HepG2 (cell line): ENCODE data around the gene NRN1L. TPM values are rescaled to one million over a fixed set of nuclear protein-coding genes. Genes with fewer than 3 reads are reported as not detected.

ENCODE experiments used
- ASH2L ChIP-seq: fragments of 300-600, 200-600 bp; sonication (generic); IDR thresholded peaks from 2 replicates; pipeline ENCODE4 v1.7.0; 2017; ENCODE audit warnings: low read depth, mild to moderate bottlenecking, moderate library complexity, mixed read lengths, low read length; ENCODE audit not compliant: insufficient read length
- HES4 ChIP-seq: sonication (generic); formaldehyde crosslinking; IDR thresholded peaks from 2 replicates; pipeline ENCODE4 v1.9.0; 2021; ENCODE audit warnings: mild to moderate bottlenecking, missing genetic modification reagents, borderline replicate concordance
- KAT7 ChIP-seq: IDR thresholded peaks from 2 replicates; pipeline ENCODE4 v1.6.1; 2018; ENCODE audit warnings: borderline replicate concordance, missing compliant biosample characterization
- KLF15 ChIP-seq: sonication (generic); formaldehyde crosslinking; IDR thresholded peaks from 2 replicates; pipeline ENCODE4 v1.8.1; 2023; ENCODE audit warnings: borderline replicate concordance, mild to moderate bottlenecking, inconsistent platforms, missing genetic modification reagents, mixed read lengths
- MYC ChIP-seq: sonication (generic); formaldehyde crosslinking; IDR thresholded peaks from 2 replicates; pipeline ENCODE4 v1.9.0; 2021; ENCODE audit warnings: missing genetic modification reagents, borderline replicate concordance
- NCOA1 ChIP-seq: sonication (generic); formaldehyde crosslinking; IDR thresholded peaks from 2 replicates; pipeline ENCODE4 v1.9.0; 2021; ENCODE audit warnings: missing genetic modification reagents
- NFKBIZ ChIP-seq: IDR thresholded peaks from 2 replicates; pipeline ENCODE4 v1.6.1; 2018; ENCODE audit warnings: missing genetic modification reagents, missing compliant biosample characterization
- NONO ChIP-seq, 2 experiments: fragments of 450-650 bp in 1 of 2; sonication (generic) in 1 of 2; formaldehyde crosslinking in 1 of 2; IDR thresholded peaks in 1 of 2; conservative IDR thresholded peaks in 1 of 2; 2 replicates each; pipeline versions ENCODE4 v1.6.1 to v1.8.0; 2017 to 2022; ENCODE audit warnings: mild to moderate bottlenecking in 1 of 2, missing genetic modification reagents in 1 of 2, moderate library complexity in 1 of 2
- SAFB2 ChIP-seq: sonication (generic); formaldehyde crosslinking; IDR thresholded peaks from 2 replicates; pipeline ENCODE4 v1.5.1; 2020; ENCODE audit warnings: missing genetic modification reagents, low read depth, mild to moderate bottlenecking, borderline replicate concordance
- SALL2 ChIP-seq: sonication (generic); formaldehyde crosslinking; IDR thresholded peaks from 2 replicates; pipeline ENCODE4 v1.8.1; 2023; ENCODE audit warnings: mild to moderate bottlenecking, missing genetic modification reagents, inconsistent platforms
- SOX6 ChIP-seq, 2 experiments: fragments of 450-650 bp in 1 of 2; sonication (generic) in 1 of 2; formaldehyde crosslinking in 1 of 2; IDR thresholded peaks; 2 replicates each; pipeline versions ENCODE4 v1.4.0 to v1.6.1; 2017 to 2020; ENCODE audit warnings: antibody characterized with exemption in 1 of 2, mild to moderate bottlenecking in 1 of 2, missing genetic modification reagents in 1 of 2
- YEATS4 ChIP-seq: sonication (generic); formaldehyde crosslinking; IDR thresholded peaks from 2 replicates; pipeline ENCODE4 v1.4.0; 2020; ENCODE audit warnings: missing genetic modification reagents, borderline replicate concordance
- ZNF354B ChIP-seq: sonication (generic); formaldehyde crosslinking; IDR thresholded peaks from 2 replicates; pipeline ENCODE4 v1.8.0; 2022; ENCODE audit warnings: mild to moderate bottlenecking, missing genetic modification reagents
- ZNF468 ChIP-seq: sonication (generic); formaldehyde crosslinking; IDR thresholded peaks from 2 replicates; pipeline ENCODE4 v1.8.0; 2022; ENCODE audit warnings: mild to moderate bottlenecking, moderate library complexity, missing genetic modification reagents
- ZNF557 ChIP-seq: sonication (generic); formaldehyde crosslinking; IDR thresholded peaks from 2 replicates; pipeline ENCODE4 v1.4.0; 2020; ENCODE audit warnings: missing genetic modification reagents
- ZNF567 ChIP-seq: sonication (generic); formaldehyde crosslinking; IDR thresholded peaks from 2 replicates; pipeline ENCODE4 v1.8.1; 2023; ENCODE audit warnings: mild to moderate bottlenecking, missing genetic modification reagents, borderline replicate concordance
- ZNF7 ChIP-seq: IDR thresholded peaks from 2 replicates; pipeline ENCODE4 v1.6.1; 2016; ENCODE audit warnings: missing biosample characterization, missing genetic modification reagents
- polyA plus RNA-seq, 8 experiments: library from polyadenylated mRNA; depleted of rRNA in 3 of 8; stranded (reverse) in 7 of 8; unstranded in 1 of 8; fragments of >200 nt; fragmentation: Illumina TruSeq in 4 of 8; extraction: Trizol in 4 of 8; gene quantifications; 2 replicates each; pipeline versions ENCODE4 v1.2.1 to v1.2.3, GENCODE V29; 2011 to 2016; ENCODE audit warnings: low read depth in 4 of 8, missing spikeins in 1 of 8, mixed read lengths in 1 of 8; ENCODE audit not compliant: insufficient read depth in 1 of 8
- total RNA-seq, 5 experiments: library from RNA; depleted of rRNA; stranded (reverse); fragments of >200 nt; fragmentation: Illumina TruSeq; extraction: Trizol; gene quantifications; 2 replicates each; pipeline ENCODE4 v1.2.3, GENCODE V29; 2016; ENCODE audit warnings: low read depth in 1 of 5
- TF ChIP-seq, protein P1 (sequence below): sonication (generic); formaldehyde crosslinking; IDR thresholded peaks from 2 replicates; pipeline ENCODE4 v1.4.0; 2020; ENCODE audit warnings: mild to moderate bottlenecking, missing genetic modification reagents
- TF ChIP-seq, protein P2 (sequence below): sonication (generic); formaldehyde crosslinking; IDR thresholded peaks from 2 replicates; pipeline ENCODE4 v1.9.0; 2022; ENCODE audit warnings: missing genetic modification reagents, mild to moderate bottlenecking, borderline replicate concordance
- TF ChIP-seq, protein P3 (sequence below): sonication (generic); formaldehyde crosslinking; IDR thresholded peaks from 2 replicates; pipeline ENCODE4 v1.4.0; 2020; ENCODE audit warnings: mild to moderate bottlenecking, missing genetic modification reagents

NRN1L gene
- total and polyA plus RNA-seq, 2 of the 13 experiments (the other 11 are each of a cell fraction or from before 2014, with no cell fraction given), result 0.53 to 1.2 TPM

DNA sequence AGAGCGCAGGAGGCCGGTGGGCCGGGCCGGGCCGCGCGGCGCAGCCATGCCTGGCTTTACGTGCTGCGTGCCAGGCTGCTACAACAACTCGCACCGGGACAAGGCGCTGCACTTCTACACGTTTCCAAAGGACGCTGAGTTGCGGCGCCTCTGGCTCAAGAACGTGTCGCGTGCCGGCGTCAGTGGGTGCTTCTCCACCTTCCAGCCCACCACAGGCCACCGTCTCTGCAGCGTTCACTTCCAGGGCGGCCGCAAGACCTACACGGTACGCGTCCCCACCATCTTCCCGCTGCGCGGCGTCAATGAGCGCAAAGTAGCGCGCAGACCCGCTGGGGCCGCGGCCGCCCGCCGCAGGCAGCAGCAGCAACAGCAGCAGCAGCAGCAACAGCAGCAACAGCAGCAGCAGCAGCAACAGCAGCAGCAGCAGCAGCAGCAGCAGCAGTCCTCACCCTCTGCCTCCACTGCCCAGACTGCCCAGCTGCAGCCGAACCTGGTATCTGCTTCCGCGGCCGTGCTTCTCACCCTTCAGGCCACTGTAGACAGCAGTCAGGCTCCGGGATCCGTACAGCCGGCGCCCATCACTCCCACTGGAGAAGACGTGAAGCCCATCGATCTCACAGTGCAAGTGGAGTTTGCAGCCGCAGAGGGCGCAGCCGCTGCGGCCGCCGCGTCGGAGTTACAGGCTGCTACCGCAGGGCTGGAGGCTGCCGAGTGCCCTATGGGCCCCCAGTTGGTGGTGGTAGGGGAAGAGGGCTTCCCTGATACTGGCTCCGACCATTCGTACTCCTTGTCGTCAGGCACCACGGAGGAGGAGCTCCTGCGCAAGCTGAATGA, 42.0 kb upstream of the NRN1L start (continued):
- TF ChIP-seq, protein P1, sequence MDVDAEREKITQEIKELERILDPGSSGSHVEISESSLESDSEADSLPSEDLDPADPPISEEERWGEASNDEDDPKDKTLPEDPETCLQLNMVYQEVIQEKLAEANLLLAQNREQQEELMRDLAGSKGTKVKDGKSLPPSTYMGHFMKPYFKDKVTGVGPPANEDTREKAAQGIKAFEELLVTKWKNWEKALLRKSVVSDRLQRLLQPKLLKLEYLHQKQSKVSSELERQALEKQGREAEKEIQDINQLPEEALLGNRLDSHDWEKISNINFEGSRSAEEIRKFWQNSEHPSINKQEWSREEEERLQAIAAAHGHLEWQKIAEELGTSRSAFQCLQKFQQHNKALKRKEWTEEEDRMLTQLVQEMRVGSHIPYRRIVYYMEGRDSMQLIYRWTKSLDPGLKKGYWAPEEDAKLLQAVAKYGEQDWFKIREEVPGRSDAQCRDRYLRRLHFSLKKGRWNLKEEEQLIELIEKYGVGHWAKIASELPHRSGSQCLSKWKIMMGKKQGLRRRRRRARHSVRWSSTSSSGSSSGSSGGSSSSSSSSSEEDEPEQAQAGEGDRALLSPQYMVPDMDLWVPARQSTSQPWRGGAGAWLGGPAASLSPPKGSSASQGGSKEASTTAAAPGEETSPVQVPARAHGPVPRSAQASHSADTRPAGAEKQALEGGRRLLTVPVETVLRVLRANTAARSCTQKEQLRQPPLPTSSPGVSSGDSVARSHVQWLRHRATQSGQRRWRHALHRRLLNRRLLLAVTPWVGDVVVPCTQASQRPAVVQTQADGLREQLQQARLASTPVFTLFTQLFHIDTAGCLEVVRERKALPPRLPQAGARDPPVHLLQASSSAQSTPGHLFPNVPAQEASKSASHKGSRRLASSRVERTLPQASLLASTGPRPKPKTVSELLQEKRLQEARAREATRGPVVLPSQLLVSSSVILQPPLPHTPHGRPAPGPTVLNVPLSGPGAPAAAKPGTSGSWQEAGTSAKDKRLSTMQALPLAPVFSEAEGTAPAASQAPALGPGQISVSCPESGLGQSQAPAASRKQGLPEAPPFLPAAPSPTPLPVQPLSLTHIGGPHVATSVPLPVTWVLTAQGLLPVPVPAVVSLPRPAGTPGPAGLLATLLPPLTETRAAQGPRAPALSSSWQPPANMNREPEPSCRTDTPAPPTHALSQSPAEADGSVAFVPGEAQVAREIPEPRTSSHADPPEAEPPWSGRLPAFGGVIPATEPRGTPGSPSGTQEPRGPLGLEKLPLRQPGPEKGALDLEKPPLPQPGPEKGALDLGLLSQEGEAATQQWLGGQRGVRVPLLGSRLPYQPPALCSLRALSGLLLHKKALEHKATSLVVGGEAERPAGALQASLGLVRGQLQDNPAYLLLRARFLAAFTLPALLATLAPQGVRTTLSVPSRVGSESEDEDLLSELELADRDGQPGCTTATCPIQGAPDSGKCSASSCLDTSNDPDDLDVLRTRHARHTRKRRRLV (CRISPR knock-in tag), result peak; percentile 83; the same call in 1 of the 2 replicates
- TF ChIP-seq ZNF7 (CRISPR knock-in tag) (0 out of 2 replicates have a peak, but pooled peaks have one; percentile 11), ZNF468 (CRISPR knock-in tag) (0 out of 2 replicates have a peak, but pooled peaks have one; percentile 24), KLF15 (peak; percentile 51; the same call in 1 of the 2 replicates), ZNF567 (CRISPR knock-in tag) (peak; percentile 98), NONO (IDR thresholded peaks at IDR 0.05) (no peak), NONO (CRISPR knock-in tag; conservative IDR thresholded peaks at IDR 0.05) (peak; percentile 91), ZNF354B (CRISPR knock-in tag) (no peak), ASH2L (peak; percentile 26), SOX6 (IDR thresholded peaks at IDR 0.05) (no peak), SOX6 (CRISPR knock-in tag; IDR thresholded peaks at IDR 0.05) (peak; percentile 69), NFKBIZ (CRISPR knock-in tag) (0 out of 2 replicates have a peak, but pooled peaks have one; percentile 11), SAFB2 (CRISPR knock-in tag) (peak; percentile 58; the same call in 1 of the 2 replicates), SALL2 (CRISPR knock-in tag) (0 out of 2 replicates have a peak, but pooled peaks have one; percentile 57), MYC (CRISPR knock-in tag) (peak; percentile 12), NCOA1 (CRISPR knock-in tag) (peak; percentile 46; the same call in 1 of the 2 replicates), YEATS4 (CRISPR knock-in tag) (no peak; the same call in 1 of the 2 replicates), HES4 (CRISPR knock-in tag) (0 out of 2 replicates have a peak, but pooled peaks have one; percentile 30), KAT7 (CRISPR knock-in tag) (peak; percentile 87), ZNF557 (CRISPR knock-in tag) (no peak)
- TF ChIP-seq, protein P2, sequence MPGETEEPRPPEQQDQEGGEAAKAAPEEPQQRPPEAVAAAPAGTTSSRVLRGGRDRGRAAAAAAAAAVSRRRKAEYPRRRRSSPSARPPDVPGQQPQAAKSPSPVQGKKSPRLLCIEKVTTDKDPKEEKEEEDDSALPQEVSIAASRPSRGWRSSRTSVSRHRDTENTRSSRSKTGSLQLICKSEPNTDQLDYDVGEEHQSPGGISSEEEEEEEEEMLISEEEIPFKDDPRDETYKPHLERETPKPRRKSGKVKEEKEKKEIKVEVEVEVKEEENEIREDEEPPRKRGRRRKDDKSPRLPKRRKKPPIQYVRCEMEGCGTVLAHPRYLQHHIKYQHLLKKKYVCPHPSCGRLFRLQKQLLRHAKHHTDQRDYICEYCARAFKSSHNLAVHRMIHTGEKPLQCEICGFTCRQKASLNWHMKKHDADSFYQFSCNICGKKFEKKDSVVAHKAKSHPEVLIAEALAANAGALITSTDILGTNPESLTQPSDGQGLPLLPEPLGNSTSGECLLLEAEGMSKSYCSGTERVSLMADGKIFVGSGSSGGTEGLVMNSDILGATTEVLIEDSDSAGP (CRISPR knock-in tag), result peak; percentile 76; the same call in 1 of the 2 replicates
- TF ChIP-seq, protein P3, sequence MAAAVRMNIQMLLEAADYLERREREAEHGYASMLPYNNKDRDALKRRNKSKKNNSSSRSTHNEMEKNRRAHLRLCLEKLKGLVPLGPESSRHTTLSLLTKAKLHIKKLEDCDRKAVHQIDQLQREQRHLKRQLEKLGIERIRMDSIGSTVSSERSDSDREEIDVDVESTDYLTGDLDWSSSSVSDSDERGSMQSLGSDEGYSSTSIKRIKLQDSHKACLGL (CRISPR knock-in tag), result no peak; the same call in none of the 2 replicates
